Endodermal cell (in vitro differentiated cells): Measurements from ENCODE around the gene KLK6. TPM values are rescaled to one million over a fixed set of nuclear protein-coding genes. Genes with fewer than 3 reads are reported as not detected.

ENCODE experiments used
- DNase-seq: peaks from one replicate; pipeline ENCODE4 v3.0.0-alpha.2; 2017
- H3K27ac ChIP-seq: 2 replicates; pipeline ENCODE4 v1.5.1; 2013; ENCODE audit warnings: mild to moderate bottlenecking, low read depth, low read length, moderate library complexity
- H3K27me3 ChIP-seq: 2 replicates; pipeline ENCODE4 v1.6.1; 2013; ENCODE audit warnings: mild to moderate bottlenecking, low read length, moderate library complexity; ENCODE audit not compliant: insufficient read depth, control insufficient read depth, poor library complexity, severe bottlenecking
- H3K36me3 ChIP-seq: 2 replicates; pipeline ENCODE4 v1.7.0; 2013; ENCODE audit warnings: mild to moderate bottlenecking, low read length, moderate library complexity; ENCODE audit not compliant: control insufficient read depth, insufficient read depth
- H3K4me1 ChIP-seq: one replicate; pipeline ENCODE4 v1.7.0; 2013; ENCODE audit warnings: low read length; ENCODE audit not compliant: control insufficient read depth, insufficient read depth
- H3K4me3 ChIP-seq: 2 replicates; pipeline ENCODE4 v1.5.1; 2013; ENCODE audit warnings: mild to moderate bottlenecking, low read length, moderate library complexity
- H3K9ac ChIP-seq: 2 replicates; pipeline ENCODE4 v1.6.1; 2013; ENCODE audit warnings: mild to moderate bottlenecking, low read length, moderate library complexity; ENCODE audit not compliant: poor library complexity, severe bottlenecking; ENCODE audit errors: extremely low read depth
- H3K9me3 ChIP-seq: 2 replicates; pipeline ENCODE4 v1.6.1; 2013; ENCODE audit warnings: mild to moderate bottlenecking, low read length, moderate library complexity; ENCODE audit not compliant: control insufficient read depth
- H3K27ac Mint-ChIP-seq: 2 replicates; pipeline ENCODE4 v1.8.0; 2020; ENCODE audit warnings: mixed read lengths
- H3K27me3 Mint-ChIP-seq: 2 replicates; pipeline ENCODE4 v1.8.0; 2021; ENCODE audit warnings: mild to moderate bottlenecking, mixed read lengths; ENCODE audit not compliant: insufficient read depth
- H3K36me3 Mint-ChIP-seq: 2 replicates; pipeline ENCODE4 v1.8.0; 2020; ENCODE audit warnings: low read depth, mixed read lengths
- H3K4me1 Mint-ChIP-seq: 2 replicates; pipeline ENCODE4 v1.8.0; 2020; ENCODE audit warnings: mixed read lengths
- H3K4me3 Mint-ChIP-seq: 2 replicates; pipeline ENCODE4 v1.8.0; 2020; ENCODE audit warnings: mild to moderate bottlenecking, moderate library complexity, mixed read lengths
- H3K9me3 Mint-ChIP-seq: 2 replicates; pipeline ENCODE4 v1.8.0; 2020; ENCODE audit warnings: mild to moderate bottlenecking, mixed read lengths
- CTCF ChIP-seq: fragments of 200-600 bp; sonication (generic); conservative IDR thresholded peaks from 2 replicates; pipeline ENCODE4 v1.5.0; 2021; ENCODE audit warnings: antibody characterized with exemption, mild to moderate bottlenecking
- WGBS, 2 experiments: methylation state at CpG; one replicate each; pipeline versions ENCODE4 v1.1.5 to v1.1.7; 2013; ENCODE audit warnings: missing lambda C conversion rate in 2 of 2, mixed read lengths in 1 of 2; ENCODE audit not compliant: insufficient coverage in 1 of 2, insufficient read length in 1 of 2; 5-methylcytosine and 5-hydroxymethylcytosine counted together
- total RNA-seq, 2 donors: library from RNA; stranded (reverse); fragmentation: NEBNext Ultra II Directional in 1 of 2; extraction: Animal tissue kit (Norgen Biotek cat#: 25700) in 1 of 2; gene quantifications; 2 replicates in 1 of 2; 3 replicates in 1 of 2; pipeline ENCODE4 v1.2.1, GENCODE V29; 2021

KLK6 gene
- total RNA-seq, 2 donors from 2014 or later, result 0.86 to 0.93 TPM

GRCh38 chr19:51010066-51010795 lies 40.8 kb upstream of the KLK6 start:
- H3K9me3 ChIP-seq, result no peaks in the 10 kb centered on the region
- H3K27ac ChIP-seq, result no peak overlapping the region
- Mint-ChIP-seq H3K9me3 (no peaks in the 10 kb centered on the region), H3K4me1 (no peaks in the 10 kb centered on the region), H3K27ac (no peak overlapping the region), H3K36me3 (no peaks in the 10 kb centered on the region), H3K4me3 (no peak overlapping the region), H3K27me3 (peaks cover 72% of the 10 kb centered on the region)
- no peaks in the 10 kb centered on the region for H3K36me3 ChIP-seq
- no peak for TF ChIP-seq CTCF
- no peak for DNase-seq
- no peak overlapping the region for H3K4me3 ChIP-seq
- no peak overlapping the region for H3K9ac ChIP-seq
- 72 to 87% methylated on average over 4 of the region's 4 CpGs for WGBS, 2 experiments
- no peaks in the 10 kb centered on the region for H3K4me1 ChIP-seq
- H3K27me3 ChIP-seq, result peaks cover 28% of the 10 kb centered on the region

GRCh38 chr19:51009061-51009891 lies 39.9 kb upstream of the KLK6 start:
- no peak overlapping the region for H3K4me3 ChIP-seq
- no peaks in the 10 kb centered on the region for H3K4me1 ChIP-seq
- H3K36me3 ChIP-seq, result no peaks in the 10 kb centered on the region
- Mint-ChIP-seq H3K9me3 (no peaks in the 10 kb centered on the region), H3K4me3 (no peak overlapping the region), H3K27ac (no peak overlapping the region), H3K36me3 (no peaks in the 10 kb centered on the region), H3K4me1 (no peaks in the 10 kb centered on the region), H3K27me3 (peaks cover 70% of the 10 kb centered on the region)
- DNase-seq, result no peak
- H3K9me3 ChIP-seq, result no peaks in the 10 kb centered on the region
- H3K27me3 ChIP-seq, result peaks cover 19% of the 10 kb centered on the region
- H3K9ac ChIP-seq, result no peak overlapping the region
- no peak overlapping the region for H3K27ac ChIP-seq
- 85 to 100% methylated on average over 2 to 18 of the region's 19 CpGs for WGBS, 2 experiments
- no peak for TF ChIP-seq CTCF

GRCh38 chr19:51007488-51007887 lies 38.1 kb upstream of the KLK6 start:
- Histone ChIP-seq H3K4me3 (no peak overlapping the region), H3K27me3 (peaks cover 17% of the 10 kb centered on the region), H3K36me3 (no peaks in the 10 kb centered on the region), H3K27ac (no peak overlapping the region), H3K9me3 (no peaks in the 10 kb centered on the region), H3K9ac (no peak overlapping the region), H3K4me1 (no peaks in the 10 kb centered on the region)
- WGBS, 2 experiments, result 83 to 100% methylated on average over 1 to 3 of the region's 3 CpGs
- Mint-ChIP-seq H3K36me3 (no peaks in the 10 kb centered on the region), H3K4me1 (no peaks in the 10 kb centered on the region), H3K9me3 (no peaks in the 10 kb centered on the region), H3K27me3 (peaks cover 62% of the 10 kb centered on the region), H3K4me3 (no peak overlapping the region), H3K27ac (no peak overlapping the region)
- no peak for TF ChIP-seq CTCF
- no peak for DNase-seq
